ACHN (cell line): ENCODE results near the gene NRG3.

Experiments
- DNase-seq: peaks from one replicate; pipeline ENCODE4 v3.0.0-alpha.2; 2015
- in situ Hi-C: cut with HindIII; loops from 2 replicates; pipeline ENCODE4 v1.10.0; 2017; ENCODE audit warnings: low sequenced_read_pairs, low pct_ligation_motif_present, low pct_unique_long_range_greater_than_20kb

Gene NRG3

DNA sequence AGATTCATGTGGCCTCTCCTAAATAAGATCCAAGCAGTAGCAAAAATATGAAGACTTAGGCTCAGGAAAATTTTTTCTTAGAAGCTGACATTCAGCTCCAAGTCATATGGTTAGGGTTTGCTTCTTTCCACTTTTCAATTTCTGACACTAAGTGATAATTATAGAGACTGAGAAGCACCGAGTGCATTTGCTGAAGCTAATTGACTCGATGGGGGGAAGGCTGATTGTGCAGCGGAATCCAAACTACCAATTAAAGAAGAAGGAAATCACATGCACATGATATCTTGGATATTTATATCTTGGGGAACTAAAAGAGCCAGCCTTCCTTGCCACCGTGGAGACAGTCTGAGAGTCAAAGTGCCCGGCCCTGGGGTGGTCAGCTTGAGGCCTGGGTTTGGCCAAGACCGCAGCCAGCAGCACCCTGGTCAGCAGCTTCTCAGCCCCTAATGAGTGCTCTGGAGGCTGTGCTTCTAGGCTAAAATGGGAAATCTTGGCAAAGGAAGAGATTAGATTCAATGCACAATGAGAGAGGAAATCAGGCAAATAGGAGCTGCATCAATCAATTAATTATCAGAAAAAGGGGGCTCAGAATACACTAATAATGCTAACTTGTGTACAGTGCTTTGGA, 589.3 kb downstream of the NRG3 start:
- no peak for DNase-seq
- in situ Hi-C loops = no loop called here

DNA sequence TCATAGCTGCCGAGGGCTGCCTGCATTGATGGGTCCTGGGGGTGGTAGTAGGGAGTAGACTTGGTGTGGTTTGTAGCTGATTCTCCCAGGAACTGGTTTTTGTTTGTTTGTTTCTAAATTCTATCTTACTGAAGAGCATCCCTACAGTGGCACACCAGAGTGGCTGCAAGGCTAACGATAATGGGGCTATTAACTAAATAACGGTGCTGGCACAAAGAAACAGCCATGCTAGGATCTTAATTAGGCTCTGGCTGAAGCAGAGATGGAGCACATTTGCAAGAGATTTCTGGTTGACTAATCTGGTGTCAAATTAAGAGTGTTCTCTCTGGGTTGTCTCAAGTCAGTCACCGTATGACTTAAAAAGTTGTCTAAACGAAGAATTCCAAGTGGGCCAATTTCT, 590.0 kb downstream of the NRG3 start:
- in situ Hi-C loops = no loop called here
- DNase-seq = no peak

DNA sequence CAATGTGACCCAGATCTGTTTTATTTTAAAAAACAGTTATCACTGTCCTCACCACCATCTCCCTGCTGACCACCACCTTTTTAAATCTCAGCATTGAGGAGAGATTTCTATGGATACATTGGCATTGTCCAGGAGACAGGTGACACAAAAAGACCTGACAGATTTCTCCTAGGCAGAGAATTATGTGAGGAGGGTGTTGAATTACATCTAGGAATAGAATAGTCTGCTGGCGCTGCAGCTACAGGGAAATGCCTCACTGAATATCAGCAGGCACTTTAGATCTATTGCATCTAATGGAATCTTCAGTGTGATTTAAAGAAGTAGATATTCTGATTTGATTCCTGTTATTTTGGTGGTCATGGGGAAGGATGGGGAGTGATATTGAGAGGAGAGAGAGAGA, 593.5 kb downstream of the NRG3 start:
- in situ Hi-C loops = no loop called here
- no peak for DNase-seq

DNA sequence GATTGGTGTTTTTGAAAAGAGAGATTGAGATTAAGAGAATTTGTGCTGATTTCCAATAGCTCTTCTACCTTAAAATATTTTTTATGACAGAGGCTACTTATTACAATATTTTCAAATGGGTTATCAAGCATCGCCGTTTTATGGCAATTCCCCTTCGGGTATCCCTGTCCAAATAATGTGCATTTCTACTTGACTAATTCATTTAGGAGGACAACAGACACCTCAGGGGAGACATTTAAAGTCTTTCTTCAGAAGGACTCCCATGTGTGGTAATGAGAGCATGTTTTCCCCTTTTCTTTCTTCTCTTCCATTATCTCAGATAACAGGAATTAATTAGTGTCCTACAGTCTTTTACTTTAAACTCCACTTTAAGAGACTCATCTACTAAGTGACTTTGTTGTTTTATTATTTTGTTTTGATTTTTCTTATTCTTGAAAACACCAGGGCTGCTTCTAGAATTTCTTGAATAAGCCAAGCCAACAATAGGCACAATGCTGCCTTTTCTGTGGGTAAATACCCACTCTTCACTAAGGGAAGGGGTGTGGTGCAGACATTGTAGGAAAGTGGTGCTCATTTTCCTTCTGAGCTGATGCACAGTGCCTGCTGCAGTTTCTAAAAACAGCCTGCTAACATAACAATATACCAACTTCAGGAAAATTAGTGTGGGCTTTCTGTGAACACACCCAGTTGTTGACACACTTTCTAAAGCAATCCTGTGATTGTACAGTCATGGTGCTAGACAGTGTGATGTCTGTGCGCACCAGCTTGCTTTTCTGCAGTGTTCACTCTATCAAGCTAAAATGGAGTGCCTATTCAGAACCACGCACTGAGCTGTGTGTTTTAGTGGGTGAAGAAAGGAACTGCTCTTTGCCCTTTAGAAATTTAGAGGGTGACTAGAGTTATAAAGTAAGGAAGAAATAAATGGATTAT, 597.7 kb downstream of the NRG3 start:
- in situ Hi-C loops = no loop called here

DNA sequence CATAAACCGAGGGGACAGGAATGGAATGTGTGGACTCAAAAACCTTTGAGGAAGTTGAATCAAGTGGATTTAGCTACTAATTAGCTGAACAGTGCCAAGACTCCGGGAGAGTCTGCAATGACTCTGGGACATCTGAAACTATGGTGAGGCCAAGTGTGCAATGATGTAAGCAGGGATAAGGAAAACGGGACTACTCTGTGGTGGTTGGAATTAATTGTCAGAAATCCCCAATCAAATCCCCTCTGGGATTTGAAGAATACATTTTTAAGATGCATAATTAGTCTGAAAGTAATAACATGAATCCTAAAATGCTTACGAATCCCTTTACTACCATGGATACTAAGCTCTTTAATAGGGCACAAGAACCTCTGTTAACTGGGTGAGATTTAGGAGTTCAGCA, 602.8 kb downstream of the NRG3 start:
- in situ Hi-C loops = no loop called here
- DNase-seq = no peak

More for the DNA sequence above, 597.7 kb downstream of the NRG3 start:
- no peak for DNase-seq

DNA sequence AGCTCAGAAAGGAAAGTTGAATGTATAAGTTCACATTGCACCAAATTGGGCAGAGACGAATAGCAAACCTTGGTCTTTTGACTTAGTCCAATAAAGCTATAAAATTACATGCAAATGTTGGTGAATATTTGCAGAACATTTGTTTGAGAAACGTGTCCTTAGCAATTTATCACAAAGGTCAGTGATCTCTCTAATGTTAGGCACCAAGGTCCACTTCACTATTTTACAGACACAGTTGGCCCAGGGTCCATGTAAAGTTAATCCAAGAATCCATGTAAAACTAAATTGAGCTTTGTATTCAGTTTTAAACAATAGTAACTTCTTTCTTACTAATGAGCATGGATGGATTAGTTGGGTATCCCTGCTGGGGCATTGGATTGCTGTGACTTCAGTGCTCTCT, 617.7 kb downstream of the NRG3 start:
- no peak for DNase-seq
- in situ Hi-C loops = no loop called here

DNA sequence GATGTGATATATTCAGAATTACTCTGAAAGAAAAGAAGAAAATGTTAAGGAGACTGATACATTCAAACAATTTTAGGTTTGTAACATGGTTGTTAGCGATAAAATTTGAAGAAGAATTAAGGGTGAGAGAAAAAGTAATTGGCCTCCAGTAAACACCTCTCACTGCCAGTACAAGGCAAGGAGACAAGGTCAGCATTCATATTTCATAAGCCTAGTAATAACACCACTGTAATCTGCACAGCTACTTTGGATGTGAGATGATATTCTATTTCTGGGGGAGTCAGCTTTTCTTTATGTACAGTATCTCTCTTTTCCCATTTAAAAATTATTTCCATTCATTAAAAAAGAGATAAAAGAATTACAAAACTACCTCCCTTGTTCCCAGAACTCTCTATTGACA, 621.1 kb downstream of the NRG3 start:
- no peak for DNase-seq
- in situ Hi-C loops = no loop called here

DNA sequence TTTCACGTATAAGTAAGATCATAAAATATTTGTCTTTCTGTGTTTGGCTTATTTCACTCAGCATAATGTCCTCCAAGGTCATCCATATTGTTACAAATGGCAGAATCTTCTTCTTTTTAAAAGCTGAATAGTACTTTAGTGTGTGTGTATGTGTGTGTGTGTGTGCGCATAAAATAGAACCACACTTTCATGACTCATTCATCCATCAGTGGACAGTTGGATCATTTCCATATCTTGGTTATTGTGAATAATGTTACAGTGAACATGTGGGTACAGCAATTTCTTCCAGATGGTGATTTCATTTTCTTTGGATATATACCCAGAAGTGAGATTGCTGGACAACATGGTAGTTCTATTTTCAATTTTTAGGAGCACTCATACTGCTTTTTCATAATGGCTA, 622.4 kb downstream of the NRG3 start:
- in situ Hi-C loops = no loop called here
- DNase-seq = no peak

DNA sequence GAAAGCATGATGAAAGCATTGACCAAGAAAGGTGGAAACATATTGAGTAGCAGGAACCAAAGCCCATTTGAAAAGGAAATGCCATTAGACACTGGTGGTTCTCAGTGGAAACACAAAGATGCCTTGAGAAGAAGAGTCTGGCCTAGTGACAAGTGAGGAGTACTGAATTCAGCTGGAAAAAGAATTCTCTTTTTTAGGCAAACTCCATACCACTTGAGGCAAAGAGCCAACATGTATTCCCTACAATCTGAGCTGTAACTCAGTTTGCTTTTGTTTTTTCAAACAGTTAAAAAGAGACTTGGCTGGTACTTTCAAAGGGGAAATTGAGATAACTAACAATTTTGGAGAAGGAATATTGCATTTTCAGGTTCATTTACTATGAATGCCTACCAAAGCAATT, 624.0 kb downstream of the NRG3 start:
- in situ Hi-C loops = no loop called here
- no peak for DNase-seq

DNA sequence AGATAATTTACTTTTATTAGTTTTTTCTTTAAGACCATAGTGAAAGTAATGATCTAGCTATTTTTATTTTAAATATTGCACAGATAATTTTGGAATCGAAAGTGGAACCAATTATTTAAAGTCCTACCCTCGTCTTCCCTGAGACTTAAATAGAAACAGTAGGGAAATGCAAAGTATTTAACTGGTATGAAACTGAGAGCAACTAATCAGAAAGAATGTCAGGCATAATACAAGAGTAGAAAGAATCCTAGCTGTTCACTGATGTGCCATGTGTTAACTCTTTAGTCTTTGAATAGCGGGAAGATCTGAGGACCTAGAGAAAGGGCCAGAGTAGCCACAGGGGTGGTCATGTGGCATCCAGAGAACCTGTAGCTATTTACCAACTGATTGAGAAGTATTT, 630.0 kb downstream of the NRG3 start:
- in situ Hi-C loops = no loop called here
- no peak for DNase-seq

DNA sequence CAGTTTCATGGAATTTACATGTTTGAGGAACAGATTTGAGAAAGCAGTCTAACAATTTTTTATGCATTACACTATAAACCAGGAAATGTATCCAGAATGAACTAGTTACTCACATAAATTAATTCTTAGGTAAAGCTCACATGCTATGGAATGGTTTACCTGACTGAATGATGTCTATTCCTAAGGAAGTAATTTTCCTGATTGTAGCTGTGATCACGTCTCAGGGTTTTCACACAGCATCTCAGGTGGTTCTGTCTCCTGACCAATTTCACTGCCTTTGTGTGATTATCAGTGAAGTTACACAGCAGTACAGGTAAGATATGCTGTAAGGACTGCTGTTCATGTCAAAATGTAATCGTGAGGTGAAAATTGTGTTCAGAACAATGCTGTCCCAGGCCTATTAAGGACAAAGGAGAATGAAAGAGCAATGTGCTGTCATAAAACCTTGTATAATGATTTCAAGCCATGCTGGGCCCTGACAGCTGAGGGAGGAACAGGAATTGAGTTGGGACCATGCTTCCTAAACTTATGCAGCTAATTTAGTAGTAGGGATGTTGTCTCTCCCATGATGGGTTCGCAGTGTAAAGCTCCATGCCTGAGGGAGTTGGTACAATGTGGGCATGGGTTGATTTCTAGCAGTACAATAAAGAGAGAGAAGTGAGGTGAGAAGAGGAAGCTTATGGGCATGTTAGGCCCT, 631.8 kb downstream of the NRG3 start:
- no peak for DNase-seq
- in situ Hi-C loops = no loop called here

DNA sequence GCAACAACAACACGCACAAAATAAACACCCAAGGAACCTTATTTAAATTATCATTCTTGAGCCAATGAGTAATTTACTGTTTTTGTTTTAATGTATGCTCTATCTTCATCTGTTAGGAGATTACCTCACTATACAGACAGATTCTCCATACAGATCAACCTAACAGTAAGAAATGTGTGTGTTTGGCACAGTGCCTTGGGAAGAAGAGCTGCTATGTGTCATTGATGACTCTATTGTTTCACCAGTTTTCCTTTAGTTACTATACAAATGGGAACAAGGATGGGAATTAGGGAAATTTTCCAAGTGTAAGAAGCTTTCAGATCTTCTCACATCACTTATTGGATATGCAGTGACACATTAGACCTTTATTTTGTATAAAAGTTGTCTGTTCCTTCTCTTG, 640.3 kb downstream of the NRG3 start:
- no peak for DNase-seq
- in situ Hi-C loops = no loop called here

DNA sequence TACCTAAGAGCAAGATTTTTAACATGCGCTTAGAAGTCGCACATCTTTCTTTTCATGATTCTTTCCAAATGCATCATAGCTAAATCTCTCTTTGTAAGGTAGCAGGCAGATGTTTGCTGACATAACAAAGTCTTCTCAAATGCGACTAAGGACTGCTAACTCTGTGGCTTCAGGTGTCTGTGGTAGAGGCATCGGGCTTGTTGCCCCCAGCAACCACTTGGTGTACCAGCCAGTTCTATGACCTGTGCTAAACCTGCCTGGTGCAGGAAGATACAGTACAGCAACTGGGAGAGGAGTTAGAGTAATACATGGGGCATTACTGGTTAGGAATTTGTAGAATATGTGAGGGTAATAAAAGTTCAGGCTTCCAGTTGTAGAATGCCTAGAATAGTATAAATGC, 654.1 kb downstream of the NRG3 start:
- in situ Hi-C loops = no loop called here
- DNase-seq = no peak

DNA sequence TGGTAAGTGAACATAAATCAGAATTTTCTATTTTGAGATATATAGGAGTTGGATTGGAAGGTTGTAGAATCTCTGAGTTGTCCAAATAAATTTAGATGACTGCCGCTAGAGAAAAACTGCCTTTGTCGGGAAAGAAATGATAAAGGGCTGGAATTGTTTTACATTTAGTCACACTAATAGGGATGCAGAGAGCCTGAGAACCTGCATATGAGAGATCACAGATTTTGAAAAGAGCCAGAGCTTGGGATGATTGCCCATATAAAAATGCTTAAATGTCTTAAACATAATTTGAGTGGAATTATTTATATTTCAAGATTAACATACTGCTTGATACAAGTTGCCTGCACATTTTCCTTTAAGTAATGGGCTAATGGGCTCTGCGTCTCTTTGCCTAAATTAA, 660.5 kb downstream of the NRG3 start:
- in situ Hi-C loops = no loop called here
- no peak for DNase-seq

DNA sequence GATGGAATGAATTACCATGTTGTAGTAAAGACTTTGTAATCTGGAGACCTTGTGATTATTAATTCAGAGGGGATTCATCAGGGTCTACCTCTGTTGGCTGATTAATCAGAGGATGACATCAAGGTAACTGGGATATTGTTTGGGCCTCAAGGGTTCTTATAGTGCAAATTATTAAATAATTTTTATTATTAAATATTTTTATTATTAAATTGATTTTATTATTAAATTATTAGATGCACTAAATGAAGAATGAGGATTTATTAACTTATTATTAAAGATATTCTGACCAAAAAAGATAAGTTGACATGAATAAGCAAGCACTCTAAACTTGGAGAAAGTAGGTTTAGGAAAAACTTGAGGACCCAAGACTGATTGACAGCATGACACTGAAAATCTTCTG, 661.7 kb downstream of the NRG3 start:
- no peak for DNase-seq
- in situ Hi-C loops = no loop called here

DNA sequence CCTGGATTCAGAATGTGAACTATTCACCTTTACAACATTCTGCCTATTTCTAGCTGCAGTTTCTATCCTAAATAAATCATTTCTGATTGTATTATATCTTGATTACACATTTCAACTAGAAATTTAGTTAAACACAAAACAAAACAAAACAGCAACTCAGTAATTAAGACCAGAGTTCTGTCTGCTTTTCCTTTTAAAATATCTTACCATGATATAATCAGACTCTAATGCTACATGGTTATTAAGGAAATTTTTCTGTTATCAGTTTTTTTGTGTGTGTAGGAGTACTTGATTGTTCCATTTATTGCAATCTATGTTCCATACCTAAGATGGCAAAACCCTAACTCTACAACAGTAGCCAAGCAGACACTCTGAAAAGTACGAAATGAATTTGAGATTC, 663.3 kb downstream of the NRG3 start:
- in situ Hi-C loops = no loop called here
- no peak for DNase-seq

DNA sequence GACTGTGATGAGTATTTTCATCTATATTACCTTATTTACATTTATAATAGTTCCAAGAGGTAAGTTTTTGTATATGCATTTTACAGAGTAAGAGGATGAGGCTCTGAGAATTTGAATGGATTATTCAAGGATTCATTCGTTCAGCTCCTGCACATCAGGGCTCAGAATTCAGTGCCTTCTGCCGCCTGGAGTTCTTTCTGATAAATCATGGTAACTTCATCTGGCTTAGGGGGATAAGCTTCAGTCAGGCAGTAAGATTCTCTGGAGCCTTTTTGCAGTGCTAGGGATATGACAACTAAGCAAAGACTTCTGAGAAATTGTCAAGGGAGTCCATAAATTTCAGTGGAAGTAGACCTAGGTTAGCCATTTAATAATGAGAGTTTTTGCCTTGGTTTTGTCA, 668.6 kb downstream of the NRG3 start:
- no peak for DNase-seq
- in situ Hi-C loops = no loop called here

DNA sequence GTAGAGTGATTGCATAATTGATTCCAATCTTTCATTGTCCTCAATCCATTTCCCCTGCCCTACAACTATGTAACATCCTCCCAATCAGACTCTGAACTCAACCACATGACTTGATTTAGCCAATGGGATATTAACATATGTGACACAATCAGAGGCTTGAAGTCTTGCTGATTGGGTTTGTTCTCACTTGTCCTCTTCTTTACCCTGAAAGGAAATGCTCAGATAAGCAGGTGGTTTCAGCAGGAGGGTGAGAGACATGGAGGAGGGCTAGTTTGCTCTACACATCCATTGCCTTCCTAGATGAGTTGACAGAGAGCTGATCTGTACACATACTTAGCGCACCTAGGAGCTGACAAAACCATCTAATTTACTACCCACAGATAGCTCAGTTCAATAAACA, 669.4 kb downstream of the NRG3 start:
- DNase-seq = no peak
- in situ Hi-C loops = no loop called here

DNA sequence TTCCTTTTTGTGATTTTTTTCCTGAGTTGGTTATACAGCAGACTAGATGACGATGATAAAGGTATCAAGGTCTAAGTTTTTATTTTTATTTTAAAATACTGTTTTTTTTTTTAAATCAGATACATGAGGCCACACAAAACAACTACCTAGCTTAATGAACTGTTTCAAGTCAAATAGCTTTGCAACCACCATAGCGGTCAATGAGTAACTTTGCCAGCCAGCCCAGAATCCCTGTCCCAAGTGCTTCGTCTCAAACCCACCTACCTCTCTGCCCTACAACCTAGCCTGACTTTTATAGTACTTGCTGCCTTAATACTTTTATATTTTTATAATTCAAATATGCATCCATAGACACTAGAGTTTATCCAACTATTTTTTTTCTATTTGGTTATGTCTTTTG, 676.5 kb downstream of the NRG3 start:
- in situ Hi-C loops = no loop called here
- DNase-seq = peak; percentile 26

DNA sequence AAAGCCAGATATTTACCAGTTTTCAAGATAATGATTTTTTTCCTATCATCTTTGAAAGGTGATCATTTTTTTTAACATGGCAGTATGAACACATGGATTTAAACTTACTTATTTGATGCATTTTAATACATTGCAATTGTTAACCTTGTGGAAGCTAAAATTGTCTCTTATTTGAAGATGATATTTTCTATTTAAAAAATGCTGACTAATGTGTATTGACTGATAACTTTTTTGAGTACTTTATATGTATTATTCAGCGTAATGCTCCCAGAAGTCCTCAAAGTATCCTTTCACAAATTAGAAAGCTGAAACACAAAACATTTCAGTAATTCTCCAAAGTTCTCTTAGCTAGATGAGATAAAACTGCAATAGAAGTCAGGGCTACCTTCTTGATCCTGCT, 677.3 kb downstream of the NRG3 start:
- in situ Hi-C loops = no loop called here
- no peak for DNase-seq
